Mesothelial cell of epicardium (in vitro differentiated cells): ENCODE results near the gene MALT1. TPM values are rescaled to one million over a fixed set of nuclear protein-coding genes. Genes with fewer than 3 reads are reported as not detected.

Experiments used
- DNase-seq, 2 experiments: peaks; one replicate each; pipeline ENCODE4 v3.0.0; 2021; ENCODE audit warnings: low spot score in 2 of 2; ENCODE audit not compliant: unreplicated experiment in 2 of 2
- H3K27ac Mint-ChIP-seq: 2 replicates; pipeline ENCODE4 v1.8.0; 2021; ENCODE audit warnings: mixed read lengths
- H3K27me3 Mint-ChIP-seq: 2 replicates; pipeline ENCODE4 v1.8.0; 2021; ENCODE audit warnings: low read depth, mixed read lengths
- H3K36me3 Mint-ChIP-seq: 2 replicates; pipeline ENCODE4 v1.8.0; 2021; ENCODE audit warnings: mixed read lengths
- H3K4me1 Mint-ChIP-seq: 2 replicates; pipeline ENCODE4 v1.8.0; 2021; ENCODE audit warnings: mixed read lengths
- H3K4me3 Mint-ChIP-seq: 2 replicates; pipeline ENCODE4 v1.8.0; 2021; ENCODE audit warnings: mild to moderate bottlenecking, moderate library complexity, mixed read lengths
- H3K9me3 Mint-ChIP-seq: 2 replicates; pipeline ENCODE4 v1.8.0; 2021; ENCODE audit warnings: mixed read lengths
- total RNA-seq: library from RNA; stranded (reverse); gene quantifications from 3 replicates; pipeline ENCODE4 v1.2.1, GENCODE V29; 2021
- TF ChIP-seq, protein P1 (sequence below): fragments of 200-600 bp; sonication (generic); IDR thresholded peaks from one replicate; pipeline ENCODE4 v1.5.0; 2021; ENCODE audit warnings: antibody characterized with exemption; ENCODE audit not compliant: unreplicated experiment

Gene MALT1
- total RNA-seq, 1 donor from 2014 or later = 25.3 TPM

- TF ChIP-seq, protein P1, sequence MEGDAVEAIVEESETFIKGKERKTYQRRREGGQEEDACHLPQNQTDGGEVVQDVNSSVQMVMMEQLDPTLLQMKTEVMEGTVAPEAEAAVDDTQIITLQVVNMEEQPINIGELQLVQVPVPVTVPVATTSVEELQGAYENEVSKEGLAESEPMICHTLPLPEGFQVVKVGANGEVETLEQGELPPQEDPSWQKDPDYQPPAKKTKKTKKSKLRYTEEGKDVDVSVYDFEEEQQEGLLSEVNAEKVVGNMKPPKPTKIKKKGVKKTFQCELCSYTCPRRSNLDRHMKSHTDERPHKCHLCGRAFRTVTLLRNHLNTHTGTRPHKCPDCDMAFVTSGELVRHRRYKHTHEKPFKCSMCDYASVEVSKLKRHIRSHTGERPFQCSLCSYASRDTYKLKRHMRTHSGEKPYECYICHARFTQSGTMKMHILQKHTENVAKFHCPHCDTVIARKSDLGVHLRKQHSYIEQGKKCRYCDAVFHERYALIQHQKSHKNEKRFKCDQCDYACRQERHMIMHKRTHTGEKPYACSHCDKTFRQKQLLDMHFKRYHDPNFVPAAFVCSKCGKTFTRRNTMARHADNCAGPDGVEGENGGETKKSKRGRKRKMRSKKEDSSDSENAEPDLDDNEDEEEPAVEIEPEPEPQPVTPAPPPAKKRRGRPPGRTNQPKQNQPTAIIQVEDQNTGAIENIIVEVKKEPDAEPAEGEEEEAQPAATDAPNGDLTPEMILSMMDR = no peak
- Mint-ChIP-seq H3K4me3 (no peak overlapping the region), H3K4me1 (peaks cover 16% of the 10 kb centered on the region), H3K9me3 (no peaks in the 10 kb centered on the region), H3K36me3 (no peaks in the 10 kb centered on the region), H3K27me3 (no peaks in the 10 kb centered on the region), H3K27ac (no peak overlapping the region)
- DNase-seq = no peak
Observed at GRCh38 chr18:58796220-58796619, 125.0 kb downstream of the MALT1 start.

DNA sequence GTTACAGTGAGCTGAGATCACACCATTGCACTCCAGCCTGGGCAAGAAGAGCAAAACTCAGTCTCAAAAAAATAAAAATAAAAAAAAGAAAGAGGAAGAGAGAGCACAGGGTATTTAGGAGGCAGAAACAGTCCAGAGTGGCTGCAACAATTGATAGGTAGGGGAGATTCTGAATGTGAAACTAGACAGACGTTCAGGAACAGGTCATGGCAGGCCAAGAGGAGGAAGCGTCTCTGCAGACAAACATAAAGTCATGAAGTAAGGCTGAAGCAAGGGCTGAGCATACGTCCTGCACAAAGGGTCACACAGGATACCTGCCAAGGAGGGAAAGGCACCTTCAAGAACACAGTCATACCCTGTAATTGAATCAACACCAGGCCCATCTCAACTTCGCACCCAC lies 129.3 kb downstream of the MALT1 start:
- Mint-ChIP-seq H3K27me3 (no peaks in the 10 kb centered on the region), H3K4me3 (no peak overlapping the region), H3K36me3 (no peaks in the 10 kb centered on the region), H3K4me1 (peaks cover 18% of the 10 kb centered on the region), H3K27ac (peak overlapping the region; percentile 5), H3K9me3 (peaks cover 7% of the 10 kb centered on the region)
- no peak for DNase-seq
- TF ChIP-seq, protein P1 = no peak

DNA sequence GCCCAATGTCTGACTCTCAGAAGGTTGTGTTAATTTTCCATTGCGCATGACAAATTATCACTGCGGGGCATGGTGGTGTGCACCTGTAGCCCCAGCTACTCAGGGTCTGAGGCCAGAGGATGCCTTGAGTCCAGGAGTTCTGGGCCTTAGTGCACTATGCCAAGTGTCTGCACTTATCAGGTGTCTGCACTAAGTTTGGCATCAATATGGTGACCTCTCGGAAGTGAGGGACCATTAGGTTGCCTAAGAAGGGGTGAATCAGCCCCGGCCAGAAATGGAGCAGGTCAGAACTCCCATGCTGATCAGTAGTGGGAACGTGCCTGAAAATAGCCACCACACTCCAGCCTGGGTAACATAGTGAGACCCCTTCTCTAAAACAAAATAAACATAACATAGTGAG lies 131.7 kb downstream of the MALT1 start:
- no peak for DNase-seq
- H3K27ac Mint-ChIP-seq = no peak overlapping the region
- no peak overlapping the region for H3K4me3 Mint-ChIP-seq
- no peaks in the 10 kb centered on the region for H3K36me3 Mint-ChIP-seq
- peaks cover 7% of the 10 kb centered on the region for H3K9me3 Mint-ChIP-seq
- TF ChIP-seq, protein P1 = no peak
- no peaks in the 10 kb centered on the region for H3K27me3 Mint-ChIP-seq
- H3K4me1 Mint-ChIP-seq = peaks cover 17% of the 10 kb centered on the region

DNA sequence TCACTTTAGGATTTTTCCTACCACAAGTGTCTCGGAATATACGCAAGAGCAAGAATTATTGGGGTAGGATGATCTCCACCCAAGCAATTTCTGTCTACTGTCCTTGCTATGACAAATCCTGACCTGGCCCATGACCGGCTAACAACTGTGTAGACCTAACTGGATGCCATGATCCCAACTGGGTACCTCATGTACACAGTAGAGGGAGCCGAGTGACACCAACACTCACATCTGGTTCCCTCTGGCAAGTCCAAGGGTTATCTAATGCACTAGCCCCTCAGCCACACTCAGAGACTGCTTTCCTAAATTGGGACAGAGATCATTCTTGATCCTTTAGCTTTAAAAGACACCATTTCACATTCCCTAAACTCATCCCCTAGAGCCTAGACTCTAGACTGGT lies 132.7 kb downstream of the MALT1 start:
- Mint-ChIP-seq H3K4me1 (peaks cover 17% of the 10 kb centered on the region), H3K4me3 (no peak overlapping the region), H3K9me3 (peaks cover 7% of the 10 kb centered on the region), H3K27me3 (no peaks in the 10 kb centered on the region), H3K36me3 (no peaks in the 10 kb centered on the region), H3K27ac (no peak overlapping the region)
- DNase-seq = no peak
- TF ChIP-seq, protein P1 = no peak

Other genes with a start within 250 kb of the MALT1 start
- gene ALPK2, start 42.4 kb upstream of the MALT1 start, total RNA-seq = 5.6 to 6.4 TPM (median 5.8 TPM) in 3 replicates
- gene ZNF532, start 193.4 kb downstream of the MALT1 start, total RNA-seq = 178 to 188 TPM (median 182 TPM) in 3 replicates